GM23338 (cell line): Measurements from ENCODE around the gene OBI1. TPM values are rescaled to one million over a fixed set of nuclear protein-coding genes. Genes with fewer than 3 reads are reported as not detected.

Source experiments
- ATAC-seq: fragments of 200-7000 bp; cut with Tn5 transposase; 3 replicates; pipeline ENCODE4 v1.9.1; 2020
- DNase-seq: peaks from one replicate; pipeline ENCODE4 v3.0.0-alpha.2; 2015; ENCODE audit warnings: low spot score
- H2AFZ ChIP-seq: fragments of 200-600 bp; sonication (generic); 2 replicates; pipeline ENCODE4 v1.8.0; 2016; ENCODE audit warnings: antibody characterized with exemption, mild to moderate bottlenecking, moderate library complexity
- H3F3A ChIP-seq: fragments of 200-600 bp; sonication (generic); replicated peaks from 2 replicates; pipeline ENCODE4 v1.8.0; 2017; ENCODE audit warnings: antibody characterized with exemption, mixed run types, low read depth
- H3K27ac ChIP-seq: fragments of 200-600 bp; sonication (generic); 2 replicates; pipeline ENCODE4 v1.6.1; 2016; ENCODE audit warnings: low read depth
- H3K27me3 ChIP-seq: fragments of 200-600 bp; sonication (generic); 2 replicates; pipeline ENCODE4 v1.8.0; 2016; ENCODE audit warnings: mild to moderate bottlenecking, mixed run types, moderate library complexity; ENCODE audit not compliant: insufficient read depth
- H3K36me3 ChIP-seq: fragments of 200-600 bp; sonication (generic); 2 replicates; pipeline ENCODE4 v1.8.0; 2016; ENCODE audit warnings: mild to moderate bottlenecking; ENCODE audit not compliant: insufficient read depth
- H3K4me1 ChIP-seq: fragments of 200-600 bp; sonication (generic); 2 replicates; pipeline ENCODE4 v1.8.0; 2016; ENCODE audit warnings: mild to moderate bottlenecking, moderate library complexity; ENCODE audit not compliant: insufficient read depth
- H3K4me2 ChIP-seq: fragments of 200-600 bp; sonication (generic); 2 replicates; pipeline ENCODE4 v1.7.1; 2017; ENCODE audit warnings: mixed run types
- H3K4me3 ChIP-seq: fragments of 200-600 bp; sonication (generic); 2 replicates; pipeline ENCODE4 v1.6.1; 2016; ENCODE audit warnings: mixed run types
- H3K79me2 ChIP-seq: fragments of 200-600 bp; sonication (generic); replicated peaks from 2 replicates; pipeline ENCODE4 v1.8.0; 2017; ENCODE audit warnings: mild to moderate bottlenecking; ENCODE audit not compliant: insufficient read depth
- H3K9me2 ChIP-seq: fragments of 200-600 bp; sonication (generic); 2 replicates; pipeline ENCODE4 v1.8.0; 2017; ENCODE audit not compliant: insufficient read depth
- H4K20me1 ChIP-seq: fragments of 200-600 bp; sonication (generic); replicated peaks from 2 replicates; pipeline ENCODE4 v1.8.0; 2017; ENCODE audit warnings: mild to moderate bottlenecking; ENCODE audit not compliant: insufficient read depth
- H3K27ac Mint-ChIP-seq: 2 replicates; pipeline ENCODE4 v1.8.0; 2020; ENCODE audit warnings: inconsistent platforms, mild to moderate bottlenecking, moderate library complexity, mixed read lengths
- H3K27me3 Mint-ChIP-seq: 3 replicates; pipeline ENCODE4 v1.8.0; 2022; ENCODE audit warnings: low read depth, mild to moderate bottlenecking, moderate library complexity, mixed read lengths, inconsistent platforms; ENCODE audit not compliant: insufficient read depth, poor library complexity
- H3K36me3 Mint-ChIP-seq: 3 replicates; pipeline ENCODE4 v1.8.0; 2021; ENCODE audit warnings: low read depth, mild to moderate bottlenecking, inconsistent platforms, moderate library complexity, mixed read lengths
- H3K4me1 Mint-ChIP-seq: 3 replicates; pipeline ENCODE4 v1.8.0; 2020; ENCODE audit warnings: mild to moderate bottlenecking, inconsistent platforms, mixed read lengths
- H3K4me3 Mint-ChIP-seq: 3 replicates; pipeline ENCODE4 v1.8.0; 2021; ENCODE audit warnings: moderate library complexity, mild to moderate bottlenecking, inconsistent platforms, mixed read lengths
- H3K9me3 Mint-ChIP-seq: 3 replicates; pipeline ENCODE4 v1.8.0; 2020; ENCODE audit warnings: moderate library complexity, mild to moderate bottlenecking, inconsistent platforms, mixed read lengths
- CTCF ChIP-seq, 2 experiments: fragments of 200-600 bp in 1 of 2; sonication (generic) in 1 of 2; conservative IDR thresholded peaks; 2 replicates each; pipeline versions ENCODE4 v1.5.1 to v1.6.1; 2016 to 2017; ENCODE audit warnings: antibody characterized with exemption in 2 of 2, low read depth in 2 of 2, mild to moderate bottlenecking in 2 of 2, moderate library complexity in 1 of 2
- EZH2 ChIP-seq: fragments of 200-600 bp; sonication (generic); IDR thresholded peaks from one replicate; pipeline ENCODE4 v1.8.0; 2017; ENCODE audit warnings: antibody characterized with exemption, mild to moderate bottlenecking, low read depth; ENCODE audit not compliant: unreplicated experiment
- JUNB ChIP-seq: IDR thresholded peaks from one replicate; pipeline ENCODE4 v1.6.1; 2016; ENCODE audit warnings: antibody characterized with exemption; ENCODE audit not compliant: unreplicated experiment
- REST ChIP-seq: IDR thresholded peaks from one replicate; pipeline ENCODE4 v1.6.1; 2018; ENCODE audit warnings: antibody characterized with exemption; ENCODE audit not compliant: unreplicated experiment
- STAT1 ChIP-seq: IDR thresholded peaks from one replicate; pipeline ENCODE4 v1.6.1; 2016; ENCODE audit warnings: antibody characterized with exemption; ENCODE audit not compliant: unreplicated experiment
- ZNF114 ChIP-seq: fragments of 250-450 bp; sonication (Bioruptor Pico); IDR thresholded peaks from 2 replicates; pipeline ENCODE4 v1.5.0; 2020; ENCODE audit warnings: mild to moderate bottlenecking, moderate library complexity
- ZNF462 ChIP-seq: fragments of 250-450 bp; sonication (Bioruptor Pico); IDR thresholded peaks from 2 replicates; pipeline ENCODE4 v1.5.0; 2020; ENCODE audit warnings: mild to moderate bottlenecking, moderate library complexity
- polyA plus RNA-seq: library from polyadenylated mRNA; unstranded; fragments of >200 nt; fragmentation: Nextera tagmentation; extraction: Ambion mirVana; gene quantifications from 2 replicates; pipeline ENCODE4 v1.2.1, GENCODE V29; 2016
- total RNA-seq: library from RNA; depleted of rRNA; stranded (reverse); fragments of >200 nt; shearing (Covaris generic); gene quantifications from 2 replicates; pipeline ENCODE4 v1.2.3, GENCODE V29; 2014

Gene OBI1
- total and polyA plus RNA-seq, 2 experiments from 2014 or later, result 8.2 to 11.1 TPM

GRCh38 chr13:78576261-78576660 lies 82.7 kb downstream of the OBI1 start:
- Histone ChIP-seq H3K27me3 (no peaks in the 10 kb centered on the region), H3K4me3 (no peak overlapping the region), H3K79me2 (no peaks in the 10 kb centered on the region), H2AFZ (no peak overlapping the region), H3F3A (no peaks in the 10 kb centered on the region), H3K36me3 (no peaks in the 10 kb centered on the region), H4K20me1 (no peaks in the 10 kb centered on the region), H3K27ac (no peak overlapping the region), H3K4me2 (no peak overlapping the region), H3K4me1 (no peaks in the 10 kb centered on the region; the same call in 1 of the 2 replicates), H3K9me2 (no peaks in the 10 kb centered on the region)
- DNase-seq (no peak), ATAC-seq (no peak)
- no peaks in the 10 kb centered on the region for H3K27me3 Mint-ChIP-seq
- no peaks in the 10 kb centered on the region for H3K9me3 Mint-ChIP-seq
- peaks cover 7% of the 10 kb centered on the region for H3K4me1 Mint-ChIP-seq
- no peak overlapping the region for H3K4me3 Mint-ChIP-seq
- no peak for TF ChIP-seq STAT1
- no peaks in the 10 kb centered on the region for H3K36me3 Mint-ChIP-seq
- H3K27ac Mint-ChIP-seq, result no peak overlapping the region

GRCh38 chr13:78572459-78572858 lies 86.5 kb downstream of the OBI1 start:
- no peak overlapping the region for H3K4me3 ChIP-seq
- ATAC-seq (no peak), DNase-seq (no peak)
- no peaks in the 10 kb centered on the region; the same call in 1 of the 2 replicates for H3K4me1 ChIP-seq
- H3K4me3 Mint-ChIP-seq, result no peak overlapping the region
- H3K27me3 ChIP-seq, result no peaks in the 10 kb centered on the region
- H3K27ac ChIP-seq, result no peak overlapping the region
- H3K27ac Mint-ChIP-seq, result no peak overlapping the region
- H3K36me3 ChIP-seq, result no peaks in the 10 kb centered on the region
- no peak overlapping the region for H3K4me2 ChIP-seq
- H3F3A ChIP-seq, result no peaks in the 10 kb centered on the region
- H3K4me1 Mint-ChIP-seq, result peaks cover 7% of the 10 kb centered on the region
- TF ChIP-seq ZNF114 (CRISPR knock-in tag) (no peak), JUNB (no peak), CTCF (conservative IDR thresholded peaks at IDR 0.05; ENCODE audit: low read depth in 2 of 2) (no peak), EZH2 (no peak), ZNF462 (CRISPR knock-in tag) (no peak), REST (no peak)
- H2AFZ ChIP-seq, result no peak overlapping the region
- H3K9me2 ChIP-seq, result no peaks in the 10 kb centered on the region
- H3K27me3 Mint-ChIP-seq, result no peaks in the 10 kb centered on the region
- no peaks in the 10 kb centered on the region for H3K36me3 Mint-ChIP-seq
- no peaks in the 10 kb centered on the region for H3K9me3 Mint-ChIP-seq
- no peaks in the 10 kb centered on the region for H4K20me1 ChIP-seq
- no peaks in the 10 kb centered on the region for H3K79me2 ChIP-seq
